SK-N-DZ (cell line): ENCODE results near the gene ZCCHC7.
"Not testable (repeated sequence)": the region's sequence is repeated elsewhere in the genome, so short reads cannot be mapped to it uniquely, and the experiment has no call there.

Experiments
- DNase-seq: peaks from one replicate; pipeline ENCODE4 v3.0.0-alpha.2; 2015; ENCODE audit warnings: low spot score

The ZCCHC7 gene

GRCh38 chr9:37120843-37121335 is 515 bp downstream of the ZCCHC7 start:
- DNase-seq: not testable (repeated sequence)

- DNase-seq: no peak
These were observed 1.5 kb downstream of the ZCCHC7 start for GRCh38 chr9:37121881-37122280.

- DNase-seq: no peak
These were observed 5.9 kb downstream of the ZCCHC7 start for GRCh38 chr9:37126214-37126788.

GRCh38 chr9:37127018-37127417 is 6.6 kb downstream of the ZCCHC7 start:
- DNase-seq: no peak

- DNase-seq: no peak
These were observed 7.7 kb downstream of the ZCCHC7 start for GRCh38 chr9:37128051-37128450.

- DNase-seq: no peak
These were observed 13.8 kb downstream of the ZCCHC7 start for GRCh38 chr9:37134166-37134565.

- DNase-seq: no peak
These were observed 20.6 kb downstream of the ZCCHC7 start for GRCh38 chr9:37141015-37141414.

GRCh38 chr9:37144762-37145161 is 24.4 kb downstream of the ZCCHC7 start:
- no peak for DNase-seq

- DNase-seq: no peak
These were observed 26.0 kb downstream of the ZCCHC7 start for GRCh38 chr9:37146410-37146809.

- no peak for DNase-seq
These were observed 27.8 kb downstream of the ZCCHC7 start for GRCh38 chr9:37148181-37148580.

GRCh38 chr9:37149666-37150308 is 29.4 kb downstream of the ZCCHC7 start:
- no peak for DNase-seq

GRCh38 chr9:37150415-37150814 is 30.0 kb downstream of the ZCCHC7 start:
- no peak for DNase-seq

GRCh38 chr9:37151812-37152211 is 31.4 kb downstream of the ZCCHC7 start:
- no peak for DNase-seq

GRCh38 chr9:37152365-37152764 is 32.0 kb downstream of the ZCCHC7 start:
- no peak for DNase-seq

- no peak for DNase-seq
These were observed 35.2 kb downstream of the ZCCHC7 start for GRCh38 chr9:37155601-37156000.

- DNase-seq: no peak
These were observed 35.8 kb downstream of the ZCCHC7 start for GRCh38 chr9:37156205-37156604.

- DNase-seq: no peak
These were observed 36.5 kb downstream of the ZCCHC7 start for GRCh38 chr9:37156781-37157356.

GRCh38 chr9:37157726-37158377 is 37.5 kb downstream of the ZCCHC7 start:
- DNase-seq: no peak

GRCh38 chr9:37163299-37163698 is 42.9 kb downstream of the ZCCHC7 start:
- DNase-seq: no peak

GRCh38 chr9:37164335-37164734 is 44.0 kb downstream of the ZCCHC7 start:
- not testable (repeated sequence) for DNase-seq

GRCh38 chr9:37165644-37166043 is 45.3 kb downstream of the ZCCHC7 start:
- DNase-seq: no peak

- DNase-seq: no peak
These were observed 47.2 kb downstream of the ZCCHC7 start for GRCh38 chr9:37167456-37168047.
